OCI-LY1 (cell line): ENCODE results near the gene PFKL.

Experiments used
- H2AFZ ChIP-seq: fragments of 200-600 bp; sonication (generic), shearing (Covaris generic); 2 replicates; pipeline ENCODE4 v1.6.0; 2014; ENCODE audit warnings: antibody characterized with exemption, mild to moderate bottlenecking, low read length
- H3F3A ChIP-seq: fragments of 200-600 bp; sonication (generic), shearing (Covaris generic); 2 replicates; pipeline ENCODE4 v1.6.0; 2014; ENCODE audit warnings: mild to moderate bottlenecking, antibody characterized with exemption, low read length, moderate library complexity; ENCODE audit not compliant: insufficient read depth
- H3K27ac ChIP-seq: fragments of 200-600 bp; sonication (generic); 2 replicates; pipeline ENCODE4 v1.5.1; 2014; ENCODE audit warnings: low read length, mixed run types, mild to moderate bottlenecking, low read depth; ENCODE audit not compliant: poor library complexity, severe bottlenecking
- H3K27me3 ChIP-seq: fragments of 200-600 bp; sonication (generic); 2 replicates; pipeline ENCODE4 v1.6.0; 2014; ENCODE audit warnings: antibody characterized with exemption, mild to moderate bottlenecking, low read length, moderate library complexity; ENCODE audit not compliant: insufficient read depth
- H3K36me3 ChIP-seq: fragments of 200-600 bp; sonication (generic); 2 replicates; pipeline ENCODE4 v1.6.1; 2014; ENCODE audit warnings: mild to moderate bottlenecking, antibody characterized with exemption, low read length, moderate library complexity, mixed read lengths; ENCODE audit not compliant: insufficient read depth
- H3K4me1 ChIP-seq: fragments of 200-600 bp; sonication (generic); 2 replicates; pipeline ENCODE4 v1.5.1; 2014; ENCODE audit warnings: mild to moderate bottlenecking, low read length, moderate library complexity; ENCODE audit not compliant: insufficient read depth, severe bottlenecking
- H3K4me2 ChIP-seq: fragments of 200-600 bp; sonication (generic), shearing (Covaris generic); 2 replicates; pipeline ENCODE4 v1.6.1; 2014; ENCODE audit warnings: low read length
- H3K4me3 ChIP-seq: fragments of 200-600 bp; sonication (generic); 2 replicates; pipeline ENCODE4 v1.5.1; 2014; ENCODE audit warnings: low read length, low read depth, mild to moderate bottlenecking, mixed read lengths; ENCODE audit not compliant: poor library complexity, severe bottlenecking
- H3K79me2 ChIP-seq: fragments of 200-600 bp; shearing (Covaris generic); 2 replicates; pipeline ENCODE4 v1.6.1; 2016; ENCODE audit warnings: mixed run types, low read length, mixed read lengths; ENCODE audit not compliant: insufficient read depth
- H3K9ac ChIP-seq: fragments of 200-600 bp; sonication (generic), shearing (Covaris generic); 2 replicates; pipeline ENCODE4 v1.6.1; 2014; ENCODE audit warnings: mild to moderate bottlenecking, low read length, mixed read lengths
- H3K9me2 ChIP-seq: fragments of 200-600 bp; sonication (generic), shearing (Covaris generic); 2 replicates; pipeline ENCODE4 v1.6.1; 2014; ENCODE audit warnings: low read depth, mild to moderate bottlenecking, low read length, mixed read lengths
- H3K9me3 ChIP-seq: fragments of 200-600 bp; shearing (Covaris generic); 2 replicates; pipeline ENCODE4 v1.6.1; 2014; ENCODE audit warnings: low read length, mixed read lengths
- H4K20me1 ChIP-seq: fragments of 200-600 bp; sonication (generic), shearing (Covaris generic); 2 replicates; pipeline ENCODE4 v1.6.0; 2016; ENCODE audit warnings: mild to moderate bottlenecking, low read length; ENCODE audit not compliant: insufficient read depth
- EZH2 ChIP-seq: fragments of 200-600 bp; sonication (generic), shearing (Covaris generic); IDR thresholded peaks from 2 replicates; pipeline ENCODE4 v1.8.0; 2017; ENCODE audit warnings: borderline replicate concordance, mixed run types, mild to moderate bottlenecking, antibody characterized with exemption, low read length, moderate library complexity, mixed read lengths
- TF ChIP-seq, protein P1 (sequence below): fragments of 200-600 bp; sonication (generic), shearing (Covaris generic); IDR thresholded peaks from 2 replicates; pipeline ENCODE4 v1.5.1; 2017; ENCODE audit warnings: mild to moderate bottlenecking, antibody characterized with exemption, low read length, moderate library complexity, mixed read lengths

PFKL gene

DNA sequence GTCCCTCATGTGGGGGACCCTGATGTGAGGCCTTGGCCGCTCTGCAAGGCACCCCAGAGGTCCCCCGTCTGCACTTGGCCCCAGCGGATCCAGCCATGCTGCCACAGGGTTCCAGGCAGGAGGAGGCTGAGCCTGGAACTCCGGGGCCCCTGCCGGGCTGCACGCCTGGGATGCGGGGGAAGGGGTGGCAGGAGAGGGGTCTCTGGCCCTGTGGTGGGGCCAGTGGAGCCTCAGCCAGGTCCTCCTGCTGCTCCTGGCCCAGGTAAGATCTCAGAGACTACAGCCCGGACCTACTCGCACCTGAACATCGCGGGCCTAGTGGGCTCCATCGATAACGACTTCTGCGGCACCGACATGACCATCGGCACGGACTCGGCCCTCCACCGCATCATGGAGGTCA, 12.9 kb downstream of the PFKL start:
- no peak overlapping the region for H3K4me2 ChIP-seq
- no peak overlapping the region for H2AFZ ChIP-seq
- no peak overlapping the region for H3K27ac ChIP-seq
- TF ChIP-seq, protein P1, sequence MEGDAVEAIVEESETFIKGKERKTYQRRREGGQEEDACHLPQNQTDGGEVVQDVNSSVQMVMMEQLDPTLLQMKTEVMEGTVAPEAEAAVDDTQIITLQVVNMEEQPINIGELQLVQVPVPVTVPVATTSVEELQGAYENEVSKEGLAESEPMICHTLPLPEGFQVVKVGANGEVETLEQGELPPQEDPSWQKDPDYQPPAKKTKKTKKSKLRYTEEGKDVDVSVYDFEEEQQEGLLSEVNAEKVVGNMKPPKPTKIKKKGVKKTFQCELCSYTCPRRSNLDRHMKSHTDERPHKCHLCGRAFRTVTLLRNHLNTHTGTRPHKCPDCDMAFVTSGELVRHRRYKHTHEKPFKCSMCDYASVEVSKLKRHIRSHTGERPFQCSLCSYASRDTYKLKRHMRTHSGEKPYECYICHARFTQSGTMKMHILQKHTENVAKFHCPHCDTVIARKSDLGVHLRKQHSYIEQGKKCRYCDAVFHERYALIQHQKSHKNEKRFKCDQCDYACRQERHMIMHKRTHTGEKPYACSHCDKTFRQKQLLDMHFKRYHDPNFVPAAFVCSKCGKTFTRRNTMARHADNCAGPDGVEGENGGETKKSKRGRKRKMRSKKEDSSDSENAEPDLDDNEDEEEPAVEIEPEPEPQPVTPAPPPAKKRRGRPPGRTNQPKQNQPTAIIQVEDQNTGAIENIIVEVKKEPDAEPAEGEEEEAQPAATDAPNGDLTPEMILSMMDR, result no peak
- no peak for TF ChIP-seq EZH2
- H3K9ac ChIP-seq, result no peak overlapping the region
- H3K4me1 ChIP-seq, result no peaks in the 10 kb centered on the region
- peaks cover 55% of the 10 kb centered on the region for H3K36me3 ChIP-seq
- no peaks in the 10 kb centered on the region for H3F3A ChIP-seq
- no peak overlapping the region for H3K4me3 ChIP-seq
- no peaks in the 10 kb centered on the region for H3K9me2 ChIP-seq
- H3K79me2 ChIP-seq, result no peaks in the 10 kb centered on the region
- no peaks in the 10 kb centered on the region for H4K20me1 ChIP-seq
- no peaks in the 10 kb centered on the region for H3K27me3 ChIP-seq
- no peaks in the 10 kb centered on the region for H3K9me3 ChIP-seq

DNA sequence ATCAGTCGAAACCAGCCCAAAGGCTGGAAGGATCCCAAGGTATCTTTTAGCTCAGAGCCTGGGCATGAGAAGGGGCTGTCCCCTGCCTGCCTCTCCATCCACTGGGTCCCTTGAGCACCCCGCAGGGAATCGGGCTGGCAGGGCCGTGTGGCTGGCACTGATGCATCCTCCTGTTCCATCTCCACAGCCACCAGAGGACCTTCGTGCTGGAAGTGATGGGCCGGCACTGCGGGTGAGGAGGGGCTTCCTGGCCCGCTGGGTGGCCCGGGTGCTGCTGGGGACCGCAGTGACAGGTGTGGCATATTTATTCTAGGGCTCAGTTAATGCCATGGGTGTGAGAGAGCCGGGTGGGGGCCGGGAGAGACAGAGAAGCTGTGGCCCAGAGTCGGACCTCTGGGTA, 13.6 kb downstream of the PFKL start:
- no peaks in the 10 kb centered on the region for H4K20me1 ChIP-seq
- no peak overlapping the region for H3K4me3 ChIP-seq
- H3F3A ChIP-seq, result no peaks in the 10 kb centered on the region
- no peaks in the 10 kb centered on the region for H3K9me2 ChIP-seq
- no peaks in the 10 kb centered on the region for H3K9me3 ChIP-seq
- H3K36me3 ChIP-seq, result peaks cover 53% of the 10 kb centered on the region
- H3K4me1 ChIP-seq, result no peaks in the 10 kb centered on the region
- no peak overlapping the region for H3K4me2 ChIP-seq
- H3K27me3 ChIP-seq, result no peaks in the 10 kb centered on the region
- no peak overlapping the region for H3K27ac ChIP-seq
- no peak overlapping the region for H3K9ac ChIP-seq
- no peak overlapping the region for H2AFZ ChIP-seq
- TF ChIP-seq, protein P1, result no peak
- no peak for TF ChIP-seq EZH2
- H3K79me2 ChIP-seq, result no peaks in the 10 kb centered on the region

DNA sequence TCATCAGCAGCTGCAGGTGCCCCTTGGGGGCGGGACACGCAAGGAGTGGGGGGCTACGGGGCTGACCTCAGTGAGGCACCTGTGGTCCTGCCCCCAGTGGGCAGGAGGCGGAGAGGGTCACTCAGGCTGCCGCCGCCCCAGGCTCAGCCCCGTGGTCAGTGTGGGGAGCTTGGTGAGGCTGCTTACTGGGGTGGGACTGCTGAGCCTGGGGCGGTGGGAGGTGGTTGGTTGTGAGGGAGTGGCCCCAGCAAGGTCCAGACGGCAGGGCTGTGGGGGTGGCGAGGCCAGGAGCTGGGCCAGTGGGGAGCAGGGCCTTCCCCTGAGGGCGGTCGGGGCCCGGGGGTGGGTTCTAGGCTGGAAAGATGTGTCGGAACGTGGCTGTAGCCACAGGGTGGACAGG, 14.3 kb downstream of the PFKL start:
- Histone ChIP-seq H3K79me2 (no peaks in the 10 kb centered on the region), H3K4me2 (no peak overlapping the region), H2AFZ (no peak overlapping the region), H3K9ac (no peak overlapping the region), H4K20me1 (no peaks in the 10 kb centered on the region), H3K36me3 (peaks cover 55% of the 10 kb centered on the region), H3K4me1 (no peaks in the 10 kb centered on the region), H3K27ac (no peak overlapping the region), H3F3A (no peaks in the 10 kb centered on the region), H3K9me2 (no peaks in the 10 kb centered on the region), H3K27me3 (no peaks in the 10 kb centered on the region), H3K9me3 (no peaks in the 10 kb centered on the region), H3K4me3 (no peak overlapping the region)
- no peak for TF ChIP-seq EZH2
- TF ChIP-seq, protein P1, result no peak
